NOMO-1 treated with DMSO at 0.1 percent for 48 hours (cell line): ENCODE results near the gene METTL16.
A peak's percentile ranks its signal among the peaks of the same experiment; 100 is the strongest.
"Not testable (repeated sequence)": the region's sequence is repeated elsewhere in the genome, so short reads cannot be mapped to it uniquely, and the experiment has no call there.

Source experiments
- DNase-seq: peaks from one replicate; lab custom pipeline; 2025; ENCODE audit not compliant: unreplicated experiment; lab: John Stamatoyannopoulos, UW

METTL16 gene, protein sequence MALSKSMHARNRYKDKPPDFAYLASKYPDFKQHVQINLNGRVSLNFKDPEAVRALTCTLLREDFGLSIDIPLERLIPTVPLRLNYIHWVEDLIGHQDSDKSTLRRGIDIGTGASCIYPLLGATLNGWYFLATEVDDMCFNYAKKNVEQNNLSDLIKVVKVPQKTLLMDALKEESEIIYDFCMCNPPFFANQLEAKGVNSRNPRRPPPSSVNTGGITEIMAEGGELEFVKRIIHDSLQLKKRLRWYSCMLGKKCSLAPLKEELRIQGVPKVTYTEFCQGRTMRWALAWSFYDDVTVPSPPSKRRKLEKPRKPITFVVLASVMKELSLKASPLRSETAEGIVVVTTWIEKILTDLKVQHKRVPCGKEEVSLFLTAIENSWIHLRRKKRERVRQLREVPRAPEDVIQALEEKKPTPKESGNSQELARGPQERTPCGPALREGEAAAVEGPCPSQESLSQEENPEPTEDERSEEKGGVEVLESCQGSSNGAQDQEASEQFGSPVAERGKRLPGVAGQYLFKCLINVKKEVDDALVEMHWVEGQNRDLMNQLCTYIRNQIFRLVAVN

DNA sequence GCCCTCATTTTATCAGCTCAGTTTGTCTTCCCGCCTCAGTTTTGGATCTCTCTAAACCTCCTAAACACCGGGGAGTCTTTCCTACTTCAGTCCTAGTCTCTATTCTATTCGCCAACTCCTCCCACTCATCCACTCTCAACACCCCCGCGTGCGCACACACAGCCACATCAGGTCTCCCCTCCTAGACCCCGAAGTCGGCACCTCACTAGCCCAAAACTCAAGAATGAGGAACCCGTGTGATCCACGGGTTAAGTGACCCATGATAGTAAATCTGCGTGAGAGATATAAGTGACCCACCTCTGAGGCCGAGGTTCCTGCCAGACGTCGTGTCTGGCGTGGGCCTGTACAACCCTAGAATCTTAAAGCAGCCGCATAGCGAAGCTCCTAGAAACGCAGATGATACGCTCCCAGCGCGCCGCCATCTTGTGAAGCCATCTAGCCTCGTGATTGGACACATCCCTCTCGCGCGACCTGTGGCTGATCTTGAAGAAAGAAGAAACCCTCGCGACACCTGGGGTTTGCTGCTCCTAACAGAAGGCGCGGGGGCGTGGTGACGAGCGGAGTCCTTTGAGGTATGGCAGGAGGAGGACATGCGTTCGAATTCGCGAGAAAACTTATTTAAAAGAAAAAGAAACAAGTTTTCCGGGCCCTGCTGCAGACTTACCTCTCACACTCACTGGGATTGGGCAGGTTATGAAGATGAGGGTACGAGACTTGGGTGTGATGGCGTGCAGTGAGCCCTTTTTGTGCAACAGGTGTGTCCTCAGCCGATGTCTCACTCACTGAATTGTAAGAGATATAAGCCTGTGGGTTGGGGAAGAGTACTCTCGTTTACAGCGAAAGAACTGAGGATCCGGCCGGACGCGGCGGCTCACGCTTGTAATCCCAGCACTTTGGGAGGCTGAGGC, at the start of gene METTL16:
Gene METTL16 (minus strand): TSS at position 427 of the 908 bp plus-strand sequence. CDS start 9,557 bp downstream, outside the sequence.
- peak; percentile 99 for DNase-seq

DNA sequence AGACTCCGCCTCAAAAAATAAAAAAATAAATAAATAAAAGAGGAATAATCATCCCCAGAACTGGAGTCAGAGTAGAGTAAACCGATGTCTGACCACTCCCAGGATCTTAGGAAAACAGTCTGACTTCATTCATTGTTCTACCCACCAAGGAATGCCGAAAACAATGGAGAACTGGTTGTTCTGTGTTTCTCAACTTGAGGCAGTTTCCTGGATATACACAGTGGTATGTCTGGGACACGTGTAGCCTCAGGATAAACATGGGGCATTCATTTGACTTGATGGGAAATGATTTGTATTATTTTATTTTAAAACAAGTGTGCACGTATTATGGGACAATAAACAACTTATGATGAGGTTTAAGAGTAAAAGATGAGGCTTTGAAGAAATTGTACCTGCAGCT, 49.0 kb upstream of the METTL16 start:
- no peak for DNase-seq

DNA sequence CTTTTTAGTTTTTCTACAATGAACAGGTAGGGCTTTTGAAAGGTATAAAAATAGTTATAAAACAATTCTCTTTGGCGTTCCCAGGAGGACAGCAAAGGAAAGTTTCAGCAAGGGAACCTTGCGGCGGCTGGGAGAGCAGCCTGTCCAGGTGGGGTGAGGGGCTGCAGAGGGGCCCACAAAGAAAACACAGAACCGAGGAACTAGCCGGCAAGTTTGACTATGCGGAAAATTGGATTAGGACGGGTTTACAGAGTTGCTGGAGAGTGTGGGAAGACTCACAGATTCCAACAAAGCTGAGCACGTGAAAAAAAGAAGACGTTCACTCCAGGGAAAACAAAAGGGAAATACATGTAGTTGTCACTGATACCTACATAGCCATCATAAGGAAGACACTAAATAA, 40.2 kb upstream of the METTL16 start:
- DNase-seq = no peak

DNA sequence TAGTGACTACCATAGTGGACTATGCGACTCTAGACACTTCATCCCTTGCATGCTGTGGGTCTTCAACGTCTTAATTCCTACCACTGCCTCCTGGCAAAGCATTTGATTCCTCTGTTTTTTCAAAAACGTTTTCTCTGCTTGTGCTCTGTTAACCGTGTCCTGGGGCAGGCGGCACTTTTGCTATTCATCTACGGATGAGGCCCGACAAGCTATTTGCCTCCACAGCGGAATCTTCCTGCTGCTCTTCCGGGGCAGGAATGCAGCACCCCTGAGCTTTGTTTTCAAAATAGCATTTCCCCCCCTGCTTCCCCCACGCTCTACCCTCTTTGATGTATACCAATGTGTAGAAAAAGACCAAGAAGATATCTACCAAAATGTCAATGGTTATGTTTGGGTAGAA, 39.8 kb upstream of the METTL16 start:
- no peak for DNase-seq

DNA sequence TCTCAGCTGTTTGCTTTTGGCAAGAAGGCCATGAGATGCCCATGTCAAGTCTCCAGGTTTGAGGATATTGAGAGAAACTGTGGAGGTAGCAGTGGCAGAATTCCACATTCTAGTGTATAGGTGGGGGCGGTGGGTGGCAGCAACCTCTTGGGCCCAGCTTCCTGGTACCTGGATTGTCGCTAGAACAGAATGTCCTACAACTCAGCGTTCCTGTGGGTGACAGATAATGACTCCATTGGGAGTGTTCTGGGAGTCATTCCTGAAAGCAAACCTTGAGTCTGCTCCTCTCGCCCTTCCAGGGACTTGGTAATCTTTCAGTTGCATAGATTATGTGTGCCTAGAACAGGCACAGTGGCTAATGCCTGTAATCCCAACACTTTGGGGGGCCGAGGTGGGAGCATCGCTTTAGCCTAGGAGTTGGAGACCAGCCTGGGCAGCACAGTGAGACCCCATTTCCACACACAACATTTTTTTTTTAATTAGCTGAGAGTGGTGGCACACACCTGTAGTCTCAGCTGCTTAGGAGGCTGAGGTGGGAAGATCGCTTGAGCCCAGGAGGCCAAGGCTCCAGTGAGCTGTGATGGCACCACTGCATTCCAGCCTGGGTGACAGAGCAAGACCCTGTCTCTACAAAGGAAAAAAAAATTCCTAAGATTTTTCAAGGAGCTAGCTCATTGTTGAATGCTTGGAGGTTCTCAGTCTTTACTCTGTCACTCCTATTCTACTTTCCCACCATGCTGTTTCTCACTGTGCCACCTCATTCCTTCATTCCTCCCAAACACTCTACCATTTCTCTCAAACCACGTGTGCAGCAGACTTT, 37.9 kb upstream of the METTL16 start:
- no peak for DNase-seq

DNA sequence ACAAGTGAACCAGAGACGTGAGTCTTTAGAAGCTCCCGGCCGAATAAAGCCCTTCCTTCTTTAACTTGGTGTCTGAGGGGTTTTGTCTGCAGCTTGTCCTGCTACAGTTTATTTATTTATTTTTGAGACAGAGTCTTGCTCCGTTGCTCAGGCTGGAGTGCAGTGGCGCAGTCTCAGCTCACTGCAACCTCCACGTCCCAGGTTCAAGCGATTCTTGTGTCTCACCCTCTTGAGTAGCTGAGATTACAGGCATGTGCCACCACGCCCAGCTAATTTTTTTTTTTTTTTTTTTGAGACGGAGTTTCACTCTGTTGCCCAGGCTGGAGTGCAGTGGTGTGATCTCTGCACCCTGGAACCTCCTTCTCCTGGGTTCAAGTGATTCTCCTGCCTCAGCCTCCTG, 36.3 kb upstream of the METTL16 start:
- not testable (repeated sequence) for DNase-seq

DNA sequence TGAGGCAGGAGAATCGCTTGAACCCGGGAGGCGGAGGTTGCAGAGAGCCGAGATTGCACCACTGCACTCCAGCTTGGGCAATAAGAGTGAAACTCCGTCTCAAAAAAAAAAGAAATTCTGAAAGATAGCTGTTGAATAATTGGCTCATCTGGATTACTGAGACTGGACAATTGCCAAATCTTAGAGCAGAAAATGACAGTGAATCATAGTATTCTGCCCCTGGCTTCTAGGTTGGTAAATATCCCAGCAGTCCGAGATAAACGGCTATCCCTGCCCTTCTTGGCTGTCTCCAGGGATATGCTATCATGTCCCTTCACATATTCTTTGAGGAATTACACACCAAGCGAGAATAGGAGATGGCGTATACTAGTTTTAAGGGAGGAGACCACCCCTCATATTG, 35.5 kb upstream of the METTL16 start:
- no peak for DNase-seq

DNA sequence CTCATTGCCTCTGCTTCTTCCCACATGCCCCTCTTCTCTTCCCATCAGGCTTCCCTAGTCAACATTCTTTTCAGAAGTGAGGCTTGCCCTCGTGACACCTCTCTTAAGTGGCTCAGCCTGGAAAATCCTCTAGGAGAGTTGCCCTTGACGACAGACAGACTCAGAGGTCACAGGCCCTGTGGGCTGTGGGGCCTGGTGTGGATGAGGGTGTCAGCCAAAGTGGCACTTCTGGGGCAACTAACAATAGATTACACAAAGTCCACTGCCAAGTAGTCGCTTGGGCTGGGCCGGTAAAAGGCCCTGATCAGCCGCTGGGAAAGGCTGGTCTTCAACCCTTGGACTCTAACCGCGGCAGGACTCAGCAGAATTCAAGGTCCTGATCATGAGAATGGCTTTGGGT, 33.7 kb upstream of the METTL16 start:
- DNase-seq = no peak

DNA sequence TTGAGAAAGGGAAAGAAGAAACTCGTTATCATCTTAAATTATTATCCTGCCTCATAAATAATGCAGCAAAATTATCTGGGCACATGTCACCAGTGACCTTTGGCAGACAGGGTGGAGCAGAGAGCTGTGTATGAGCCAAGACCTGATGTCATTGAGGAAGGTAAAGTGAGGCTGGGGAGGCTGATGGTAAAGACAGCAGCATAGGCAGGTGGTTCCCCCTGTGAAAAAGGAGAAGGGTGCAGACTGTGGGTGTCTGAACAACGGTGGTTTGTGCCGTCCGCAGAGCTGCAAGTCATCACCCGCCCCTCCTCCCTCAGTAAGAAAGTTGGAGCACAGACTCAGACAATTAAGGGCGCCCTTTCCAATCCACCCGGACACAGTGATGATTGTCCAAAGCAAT, 30.8 kb upstream of the METTL16 start:
- DNase-seq = no peak

DNA sequence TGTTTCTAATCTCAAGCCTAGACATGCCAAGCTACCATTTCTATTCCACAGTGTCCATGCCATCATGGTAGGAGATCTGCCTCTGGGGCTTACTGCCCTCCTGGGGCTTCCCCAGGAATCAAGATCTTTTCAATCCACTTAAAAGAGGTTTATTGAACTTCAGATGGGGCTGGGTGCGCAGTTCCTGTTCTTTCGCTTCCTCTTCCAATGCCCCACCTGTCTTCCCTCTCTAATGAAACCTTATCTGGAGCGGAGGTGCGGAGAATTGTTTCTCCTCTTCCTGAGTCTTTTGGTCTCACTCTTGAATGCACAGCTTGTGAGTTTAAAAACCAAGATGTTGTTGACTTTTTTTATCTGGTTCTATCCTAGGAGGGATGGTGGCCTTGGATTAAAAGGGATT, 30.4 kb upstream of the METTL16 start:
- no peak for DNase-seq

DNA sequence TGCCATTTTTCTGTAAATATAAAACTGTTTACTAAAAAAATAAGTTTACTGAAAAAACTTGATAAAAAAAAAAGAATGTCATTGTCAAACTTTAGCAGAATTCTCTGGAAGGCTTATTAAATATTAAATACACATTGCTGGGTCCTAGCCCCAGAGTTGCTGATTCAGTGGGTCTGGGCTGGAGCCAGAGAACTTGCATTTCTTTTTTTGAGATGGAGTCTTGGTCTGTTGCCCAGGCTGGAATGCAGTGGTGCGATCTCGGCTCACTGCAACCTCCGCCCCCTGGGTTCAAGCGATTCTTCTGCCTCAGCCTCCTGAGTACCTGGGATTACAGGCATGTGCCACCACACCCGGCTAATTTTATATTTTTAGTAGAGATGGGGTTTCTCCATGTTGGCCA, 25.9 kb upstream of the METTL16 start:
- not testable (repeated sequence) for DNase-seq

DNA sequence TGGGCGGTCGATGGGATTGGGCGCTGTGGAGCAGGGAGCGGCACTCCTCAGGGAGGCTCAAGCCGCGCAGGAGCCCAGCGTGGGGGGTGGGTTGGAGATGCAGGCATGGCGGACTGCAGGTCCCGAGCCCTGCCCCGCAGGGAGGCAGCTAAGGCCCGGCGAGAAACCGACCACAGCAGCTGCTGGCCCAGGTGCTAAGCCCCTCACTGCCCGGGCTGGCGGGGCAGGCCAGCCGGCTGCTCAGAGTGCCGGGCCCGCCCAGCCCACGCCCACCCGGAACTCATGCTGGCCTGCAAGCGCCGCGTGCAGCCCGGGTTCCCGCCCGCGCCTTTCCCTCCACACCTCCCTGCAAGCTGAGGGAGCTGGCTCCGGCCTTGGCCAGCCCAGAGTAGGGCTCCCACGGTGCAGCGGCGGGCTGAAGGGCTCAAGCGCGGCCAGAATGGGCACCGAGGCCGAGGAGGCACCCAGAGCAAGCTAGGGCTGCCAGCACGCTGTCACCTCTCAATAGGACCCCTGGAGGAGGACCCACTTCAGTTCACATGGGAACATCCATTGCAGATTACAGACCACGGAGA, 20.5 kb upstream of the METTL16 start:
- DNase-seq = no peak

DNA sequence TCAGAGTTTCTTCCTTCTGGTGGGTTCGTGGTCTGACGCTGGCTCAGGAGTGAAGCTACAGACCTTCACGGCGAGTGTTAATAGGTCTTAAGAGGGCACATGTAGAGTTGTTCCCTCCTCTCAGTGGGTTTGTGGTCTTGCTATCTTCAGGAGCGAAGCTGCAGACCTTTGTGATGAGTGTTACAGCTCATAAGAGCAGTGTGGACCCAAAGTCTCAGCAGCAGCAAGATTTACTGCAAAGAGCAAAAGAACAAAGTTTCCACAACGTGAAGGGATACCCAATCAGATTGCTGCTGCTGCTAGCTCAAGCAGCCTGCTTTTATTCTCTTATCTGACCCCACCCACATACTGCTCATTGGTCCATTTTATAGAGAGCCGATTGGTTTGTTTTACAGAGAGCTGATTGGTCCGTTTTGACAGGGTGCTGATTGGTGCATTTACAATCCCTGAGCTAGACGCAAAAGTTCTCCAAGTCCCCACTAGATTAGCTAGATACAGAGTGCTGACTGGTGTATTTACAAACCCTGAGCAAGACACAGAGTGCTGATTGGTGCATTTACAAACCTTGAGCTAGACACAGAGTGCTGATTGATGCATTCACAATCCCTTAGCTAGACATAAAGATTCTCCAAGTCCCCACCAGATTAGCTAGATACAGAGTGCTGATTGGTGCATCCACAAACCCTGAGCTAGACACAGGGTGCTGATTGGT, 19.7 kb upstream of the METTL16 start:
- not testable (repeated sequence) for DNase-seq

DNA sequence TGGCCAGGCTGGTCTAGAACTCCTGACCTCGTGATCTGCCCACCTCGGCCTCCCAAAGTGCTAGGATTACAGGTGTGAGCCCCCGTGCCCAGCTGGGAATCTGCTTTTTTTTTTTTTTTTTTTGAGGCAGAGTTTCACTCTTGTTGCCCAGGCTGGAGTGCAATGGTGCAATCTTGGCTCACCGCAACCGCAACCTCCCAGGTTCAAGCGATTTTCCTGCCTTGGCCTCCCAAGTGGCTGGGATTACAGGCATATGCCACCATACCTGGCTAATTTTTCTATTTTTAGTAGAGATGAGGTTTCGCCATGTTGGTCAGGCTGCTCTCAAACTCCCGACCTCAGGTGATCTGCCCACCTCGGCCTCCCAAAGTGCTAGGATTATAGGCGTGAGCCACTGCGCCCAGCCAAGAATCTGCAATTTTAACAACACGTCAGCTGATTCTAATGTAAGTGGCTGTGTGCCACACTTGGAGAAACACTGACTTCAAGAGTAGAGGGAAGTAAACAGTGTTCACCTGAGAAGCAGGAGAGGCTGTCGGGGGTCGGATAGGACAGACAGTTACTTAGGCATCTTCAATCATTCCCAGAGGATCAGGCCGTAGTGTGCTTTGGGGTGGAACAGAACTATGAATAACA, 10.2 kb upstream of the METTL16 start:
- DNase-seq = not testable (repeated sequence)

DNA sequence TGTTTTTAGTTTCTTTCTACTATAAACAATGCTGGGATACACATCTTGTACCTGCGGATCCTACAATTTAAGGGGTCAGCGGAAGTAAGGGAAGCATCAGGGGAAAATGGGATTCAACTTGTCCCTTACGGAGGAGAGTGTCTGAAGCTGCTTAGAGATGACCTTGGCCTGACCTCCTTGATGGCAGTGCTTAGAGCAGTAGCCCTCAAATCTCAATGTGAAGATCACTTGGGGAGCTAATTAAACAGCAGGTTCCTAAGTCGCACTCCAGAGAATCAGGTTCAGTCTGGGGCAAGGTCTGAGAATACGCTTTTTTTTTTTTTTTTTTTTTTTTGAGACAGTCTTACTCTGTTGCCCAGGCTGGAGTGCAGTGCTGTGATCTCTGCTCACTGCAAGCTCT, 9.6 kb upstream of the METTL16 start:
- DNase-seq = no peak

DNA sequence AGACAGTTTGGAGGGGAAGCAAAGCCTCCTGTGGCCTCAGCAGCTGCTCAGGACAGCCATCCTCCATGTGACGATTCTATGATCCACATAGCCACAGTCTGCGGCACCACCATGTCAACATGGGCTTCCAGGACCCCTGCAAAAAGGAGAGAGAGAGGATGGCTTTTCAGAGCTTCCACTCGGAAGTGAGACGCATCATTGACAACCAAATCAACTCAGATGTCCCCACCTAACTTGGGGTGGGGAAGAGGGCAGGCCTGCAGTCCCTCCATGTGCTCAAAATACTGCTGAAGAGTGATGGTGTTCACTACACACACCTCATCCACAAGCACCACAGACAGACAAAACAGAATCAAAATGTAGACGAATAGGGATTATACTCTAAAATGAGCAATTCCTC, 5.9 kb upstream of the METTL16 start:
- DNase-seq = no peak

DNA sequence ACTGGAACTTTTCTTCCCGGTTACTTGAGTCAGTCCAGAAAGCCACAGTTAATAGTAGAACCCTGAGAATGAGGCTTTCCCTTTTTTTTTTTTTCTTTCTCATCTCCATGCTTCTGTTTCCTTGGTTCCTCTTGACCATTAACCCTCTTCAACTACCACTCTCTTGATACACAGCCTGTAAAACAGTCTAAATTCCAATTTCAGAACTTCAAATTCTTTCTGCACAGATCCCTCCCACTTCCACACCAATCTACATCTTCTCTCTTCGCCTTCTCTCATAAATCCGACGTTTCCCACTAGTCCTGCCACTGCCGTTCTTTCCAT, 588 bp downstream of the METTL16 start:
- peak; percentile 23 for DNase-seq

DNA sequence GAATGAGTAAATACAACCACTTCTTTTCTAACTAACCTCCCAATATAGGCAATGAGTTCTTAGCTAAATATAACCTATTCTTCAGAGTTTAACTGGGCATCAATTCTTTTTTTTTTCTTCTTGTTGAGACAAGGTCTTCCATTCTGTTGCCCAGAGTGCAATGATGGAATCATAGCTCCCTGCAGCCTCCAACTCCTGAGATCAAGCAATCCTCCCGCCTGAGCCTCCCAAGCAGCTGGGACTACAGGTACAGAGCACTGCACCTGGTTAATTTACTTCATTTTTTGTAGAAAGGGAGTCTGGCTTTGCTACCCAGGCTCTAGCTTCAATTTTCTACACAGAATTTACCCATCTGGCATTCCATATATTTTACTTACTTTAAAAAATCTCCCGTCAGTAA, 1.1 kb downstream of the METTL16 start:
- no peak for DNase-seq

DNA sequence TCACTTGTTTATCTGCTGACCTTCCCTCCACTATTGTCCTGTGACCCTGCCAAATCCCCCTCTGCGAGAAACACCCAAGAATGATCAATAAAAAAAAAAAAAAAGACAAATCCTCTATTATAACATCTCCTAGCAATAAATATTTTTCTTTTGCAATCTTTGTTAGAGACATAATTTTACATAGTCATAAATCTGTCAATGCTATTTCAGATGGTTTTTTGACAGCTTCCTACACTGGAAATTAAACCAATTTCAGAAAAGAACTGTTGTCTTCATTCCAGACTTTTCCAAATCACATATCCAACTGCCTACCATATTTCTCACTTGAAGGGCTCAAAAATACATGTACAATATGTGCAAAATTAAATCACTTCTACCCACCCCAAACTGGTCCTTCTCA, 3.7 kb downstream of the METTL16 start:
- no peak for DNase-seq

DNA sequence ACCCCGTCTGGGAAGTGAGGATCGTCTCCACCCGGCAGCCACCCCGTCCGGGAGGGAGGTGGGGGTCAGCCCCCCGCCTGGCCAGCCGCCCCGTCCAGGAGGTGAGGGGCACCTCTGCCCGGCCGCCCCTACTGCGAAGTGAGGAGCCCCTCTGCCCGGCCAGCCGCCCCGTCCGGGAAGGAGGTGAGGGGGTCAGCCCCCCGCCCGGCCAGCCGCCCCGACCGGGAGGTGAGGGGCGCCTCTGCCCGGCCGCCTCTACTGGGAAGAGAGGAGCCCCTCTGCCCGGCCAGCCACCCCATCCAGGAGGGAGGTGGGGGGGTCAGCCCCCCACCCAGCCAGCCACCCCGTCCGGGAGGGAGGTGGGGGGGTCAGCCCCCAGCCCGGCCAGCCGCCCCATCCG, 4.7 kb downstream of the METTL16 start:
- DNase-seq = not testable (repeated sequence)
